IPS-NIHi11 (cell line): Measurements from ENCODE around the gene RUNX3.
"Not testable (repeated sequence)": the region's sequence is repeated elsewhere in the genome, so short reads cannot be mapped to it uniquely, and the experiment has no call there.

ENCODE experiments used
- DNase-seq: peaks from one replicate; pipeline ENCODE4 v3.0.0; 2012; ENCODE audit warnings: mixed read lengths, low spot score

The RUNX3 gene

DNA sequence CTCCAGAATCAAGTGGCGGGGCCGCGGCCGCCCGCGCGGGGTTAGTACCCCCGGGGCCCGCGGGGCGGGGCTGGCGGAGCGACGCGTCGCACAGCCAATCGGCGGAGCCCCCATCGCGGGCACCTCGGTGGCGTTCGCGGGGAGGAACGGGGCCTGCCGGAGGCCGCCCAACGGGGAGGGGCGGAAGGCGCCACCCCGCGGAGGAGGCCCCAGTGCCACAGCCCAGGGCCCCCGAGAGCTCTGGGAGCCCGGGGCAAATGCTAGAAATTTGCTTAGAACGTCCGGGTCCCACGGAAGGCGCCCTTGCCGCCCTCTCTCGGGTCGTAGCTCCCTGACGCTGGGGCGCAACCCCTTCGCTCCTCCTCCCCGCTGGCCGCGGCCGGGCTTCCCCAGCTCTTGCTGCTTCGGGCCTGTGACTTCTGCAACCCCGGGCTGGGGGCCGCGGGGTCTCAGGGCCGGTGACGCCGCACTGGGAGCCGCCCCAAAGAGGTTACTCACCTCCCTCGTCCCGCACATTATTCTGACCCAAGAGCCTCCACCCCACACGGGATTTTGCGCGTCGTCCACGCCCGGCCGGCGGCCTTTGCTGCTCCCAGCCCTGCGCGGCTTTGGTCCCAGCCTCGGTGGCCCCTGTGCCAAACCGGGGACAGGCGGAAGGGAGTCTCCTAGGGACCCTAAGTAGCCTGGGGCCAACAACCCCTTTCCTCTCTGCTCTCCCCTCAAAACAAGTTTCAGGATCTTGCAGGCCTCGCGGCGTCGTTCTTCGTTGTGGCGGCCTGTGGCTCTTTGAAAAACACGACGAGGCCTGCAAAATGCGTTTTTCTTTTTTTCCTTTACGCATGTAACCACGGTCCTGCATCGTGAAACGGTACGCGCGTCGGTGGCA, at the start of gene RUNX3:
Gene RUNX3 (minus strand): TSS at position 17 of the 886 bp plus-strand sequence. CDS start 408 bp downstream, outside the sequence.
- peak; percentile 88 for DNase-seq

DNA sequence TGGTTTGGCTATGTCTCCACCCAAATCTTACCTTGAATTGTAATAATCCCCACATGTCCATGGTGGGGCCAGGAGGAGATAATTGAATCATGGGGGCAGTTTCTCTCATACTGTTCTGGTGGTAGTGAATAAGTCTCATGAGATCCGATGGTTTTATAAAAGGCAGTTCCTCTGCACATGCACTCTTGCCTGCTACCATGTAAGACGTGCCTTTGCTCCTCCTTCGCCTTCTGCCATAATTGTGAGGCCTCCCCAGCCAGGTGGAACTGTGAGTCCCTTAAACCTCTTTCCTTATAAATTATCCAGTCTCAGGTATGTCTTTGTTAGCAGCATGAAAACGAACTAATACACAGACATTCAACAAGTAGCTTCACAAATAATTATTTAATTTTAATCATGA, 49.2 kb upstream of the RUNX3 start:
- not testable (repeated sequence) for DNase-seq

DNA sequence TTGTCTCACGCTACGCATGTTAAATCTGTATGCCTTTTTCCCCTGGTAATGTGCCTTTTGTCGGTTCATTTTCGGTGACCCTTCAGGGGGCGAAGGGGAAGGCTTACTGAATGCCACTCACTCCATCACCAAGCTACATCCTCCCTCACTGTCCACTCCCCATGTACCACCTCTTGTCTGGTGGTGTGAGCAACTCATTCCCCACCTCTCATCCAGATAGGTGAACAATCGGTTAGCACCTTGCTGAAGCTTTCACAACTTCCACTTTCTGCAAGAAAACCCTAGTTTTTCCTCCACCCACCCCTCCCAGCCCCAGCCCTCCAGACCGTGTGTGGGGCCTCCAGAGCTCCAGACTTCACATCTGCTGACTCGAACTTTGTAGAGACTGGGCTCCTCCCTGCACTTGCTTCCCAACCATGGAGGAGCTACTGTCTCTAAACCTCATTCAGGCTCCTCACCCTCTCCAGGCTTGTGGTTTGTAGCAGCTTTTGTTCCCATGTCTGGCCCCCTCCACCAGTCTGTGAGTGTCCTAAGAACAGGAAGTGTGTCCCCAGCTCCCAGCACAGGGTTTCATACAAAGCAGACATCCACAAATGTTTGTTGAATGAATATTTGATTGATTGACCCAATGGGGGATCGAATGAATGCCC, 48.4 kb upstream of the RUNX3 start:
- DNase-seq: no peak

DNA sequence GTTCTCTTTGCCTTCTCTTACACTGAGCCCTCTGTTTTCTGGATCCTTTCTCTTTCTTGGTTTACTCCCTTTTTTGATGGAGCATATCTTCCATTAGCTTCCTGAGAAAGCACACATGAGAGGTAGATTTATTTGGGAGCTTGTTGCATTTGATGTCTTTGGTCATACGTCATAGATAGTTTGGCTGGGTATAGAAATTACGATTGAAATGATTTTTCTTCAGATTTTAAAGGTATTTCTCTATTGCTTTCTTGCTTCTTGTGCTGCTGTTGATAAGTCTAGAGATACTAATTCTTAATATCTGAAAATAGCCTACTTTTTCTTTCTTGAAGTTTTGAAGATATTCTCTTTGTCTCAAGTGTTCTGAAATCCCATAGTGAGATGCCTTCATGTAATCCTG, 45.3 kb upstream of the RUNX3 start:
- no peak for DNase-seq

GRCh38 chr1:24973315-24973714, 43.2 kb upstream of the RUNX3 start:
- no peak for DNase-seq

- DNase-seq: no peak
Measured at GRCh38 chr1:24972915-24973242, 42.8 kb upstream of the RUNX3 start.

GRCh38 chr1:24972221-24972914, 42.3 kb upstream of the RUNX3 start:
- DNase-seq: no peak

DNA sequence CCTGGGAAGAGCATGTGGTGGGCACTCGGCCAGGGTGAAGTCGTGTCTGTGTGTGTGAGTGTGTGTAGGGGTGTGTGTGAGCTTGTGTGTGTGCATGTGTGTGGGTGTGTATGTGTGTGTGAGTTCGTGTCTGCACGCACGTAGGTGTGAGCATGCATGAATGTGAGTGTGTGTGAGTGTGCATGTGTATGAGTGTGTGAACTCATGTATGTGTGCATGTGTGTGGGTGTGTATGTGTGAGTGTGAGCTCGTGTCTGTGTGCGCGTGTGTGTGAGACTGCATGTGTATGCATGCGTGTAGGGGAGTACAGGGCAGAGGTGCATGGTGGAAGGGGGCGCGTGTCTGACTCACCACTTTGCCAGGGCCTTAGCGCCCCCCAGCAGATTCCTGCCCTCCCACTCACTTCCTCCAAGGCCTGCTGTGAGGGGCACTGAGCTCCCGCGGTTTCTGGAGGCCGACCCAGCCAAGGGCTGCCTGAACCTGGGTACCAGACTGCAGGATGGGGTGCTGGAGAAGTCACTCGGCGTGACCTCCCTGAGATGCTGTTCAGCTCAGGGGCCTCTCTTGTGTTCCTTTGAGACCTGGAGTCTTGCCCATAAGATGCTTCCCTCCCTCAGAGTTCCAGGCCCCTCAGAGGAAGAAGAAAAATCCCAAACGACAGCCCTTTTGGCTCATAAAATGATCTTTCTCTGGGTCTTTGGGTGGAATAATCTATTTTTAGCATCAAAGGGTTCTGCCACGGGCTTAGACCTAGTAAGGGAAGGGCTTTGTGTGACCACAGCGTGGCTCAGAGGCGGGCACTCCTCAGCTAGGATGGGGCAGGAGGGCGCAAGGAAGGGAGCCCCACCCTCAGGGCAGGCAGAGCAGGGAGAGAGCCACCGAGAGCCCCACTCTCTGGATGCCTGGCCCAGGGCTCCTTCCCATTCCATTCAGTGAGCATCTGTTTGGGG, 41.1 kb upstream of the RUNX3 start:
- no peak for DNase-seq

DNA sequence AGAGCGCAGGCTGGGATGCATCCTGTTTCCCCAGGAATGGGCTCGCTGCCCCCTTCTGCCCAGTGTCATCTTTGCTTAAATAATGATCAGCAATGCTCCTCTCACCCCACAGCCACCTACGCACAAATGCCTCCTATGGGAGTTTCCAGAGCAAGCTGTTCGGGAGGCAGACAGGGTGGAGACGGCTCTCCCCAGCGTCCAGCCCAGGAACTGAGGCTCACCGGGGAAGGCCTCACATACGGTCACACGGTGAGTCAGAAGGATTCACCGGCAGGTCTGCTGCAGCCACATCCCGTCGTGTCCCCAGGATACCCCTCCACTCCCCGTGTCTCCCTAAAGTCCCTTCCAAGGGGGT, 40.3 kb upstream of the RUNX3 start:
- DNase-seq: peak; percentile 53

DNA sequence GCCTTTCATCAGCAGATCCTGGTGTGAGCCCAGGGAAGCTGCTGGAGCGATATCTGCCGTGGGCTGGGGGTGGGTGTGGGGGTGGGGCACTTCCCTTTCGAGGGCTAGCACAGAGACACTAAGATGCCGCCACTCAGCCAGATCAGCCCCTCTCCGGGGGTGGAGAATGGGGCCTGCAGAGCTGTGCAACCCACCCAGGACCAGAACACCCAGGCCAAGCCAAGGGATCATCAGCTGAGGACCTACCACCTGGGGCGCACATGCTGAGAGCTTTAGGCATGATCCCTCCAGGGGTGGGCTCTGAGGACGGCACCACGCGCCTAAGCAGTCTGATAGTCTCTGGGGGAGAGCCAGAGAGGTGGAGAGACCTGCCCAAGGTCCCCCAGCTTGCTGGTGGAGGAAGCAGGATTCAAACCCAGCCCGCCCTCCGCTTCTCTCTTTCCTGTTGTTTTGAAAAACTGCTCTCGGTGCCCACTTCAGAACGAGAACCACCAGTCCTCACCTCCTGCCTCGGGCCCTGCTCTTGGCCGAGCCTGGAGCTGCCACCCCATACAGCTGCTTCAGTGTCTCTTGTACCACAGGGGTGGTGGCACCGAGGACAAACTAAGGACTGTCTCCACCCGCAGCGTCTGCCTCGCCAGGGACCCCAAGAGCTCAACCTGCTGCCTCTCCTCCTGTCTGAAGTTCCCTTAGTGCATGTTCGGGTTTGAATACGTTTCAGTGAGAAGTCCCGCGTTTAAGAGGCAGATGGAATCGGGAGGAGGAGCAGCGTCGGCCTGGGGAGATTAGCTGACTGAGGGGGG, 39.7 kb upstream of the RUNX3 start:
- no peak for DNase-seq

- DNase-seq: peak; percentile 41
Measured at GRCh38 chr1:24968941-24969585, 39.0 kb upstream of the RUNX3 start.

DNA sequence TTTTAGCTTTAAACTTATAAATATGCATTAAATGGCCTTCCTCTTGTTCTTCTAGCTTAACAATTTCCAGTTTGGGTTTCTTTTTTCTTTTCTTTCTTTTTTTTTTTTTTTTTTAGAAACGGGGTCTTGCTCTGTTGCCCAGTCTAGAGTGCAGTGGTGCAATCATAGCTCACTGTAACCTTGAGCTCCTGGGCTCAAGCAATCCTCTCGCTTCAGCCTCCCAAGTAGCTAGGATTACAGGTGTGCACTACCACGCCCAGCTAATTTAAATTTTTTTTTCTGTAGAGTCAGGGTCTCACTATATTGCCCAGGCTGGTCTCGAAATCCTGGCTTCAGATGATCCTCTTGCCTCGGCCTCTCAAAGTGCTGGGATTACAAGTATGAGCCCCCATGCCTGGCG, 37.9 kb upstream of the RUNX3 start:
- no peak for DNase-seq

- no peak for DNase-seq
Measured at GRCh38 chr1:24967555-24967954, 37.5 kb upstream of the RUNX3 start.

DNA sequence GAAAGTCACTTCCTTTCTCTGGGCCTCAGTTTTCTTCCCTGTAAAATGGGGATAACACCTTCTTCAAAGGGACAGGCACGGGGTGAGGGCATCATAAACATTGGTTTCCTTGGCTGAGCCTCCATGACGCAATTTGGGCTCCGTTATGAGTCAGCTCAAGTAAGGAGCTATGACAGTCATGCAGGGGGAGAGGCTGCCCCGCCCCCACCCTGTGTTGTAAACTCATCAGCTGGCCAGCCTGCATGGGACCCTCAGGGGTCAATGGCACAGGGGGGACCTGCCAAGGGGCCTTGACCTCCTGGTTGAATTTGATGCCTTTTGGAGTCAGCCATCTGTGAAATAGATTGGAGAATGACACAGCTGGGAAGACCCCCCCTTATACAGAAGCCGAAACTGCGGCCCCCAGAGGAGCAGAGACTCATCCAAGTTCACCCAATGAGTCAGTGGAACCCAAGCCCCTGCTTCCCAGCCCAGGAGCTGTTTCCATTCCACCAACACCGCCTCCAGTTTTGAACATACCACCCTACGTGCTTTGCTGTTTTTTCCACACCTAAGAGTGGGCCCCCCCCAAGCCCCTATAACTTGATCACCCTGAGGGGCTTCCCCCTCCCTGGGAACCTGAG, 36.8 kb upstream of the RUNX3 start:
- no peak for DNase-seq

DNA sequence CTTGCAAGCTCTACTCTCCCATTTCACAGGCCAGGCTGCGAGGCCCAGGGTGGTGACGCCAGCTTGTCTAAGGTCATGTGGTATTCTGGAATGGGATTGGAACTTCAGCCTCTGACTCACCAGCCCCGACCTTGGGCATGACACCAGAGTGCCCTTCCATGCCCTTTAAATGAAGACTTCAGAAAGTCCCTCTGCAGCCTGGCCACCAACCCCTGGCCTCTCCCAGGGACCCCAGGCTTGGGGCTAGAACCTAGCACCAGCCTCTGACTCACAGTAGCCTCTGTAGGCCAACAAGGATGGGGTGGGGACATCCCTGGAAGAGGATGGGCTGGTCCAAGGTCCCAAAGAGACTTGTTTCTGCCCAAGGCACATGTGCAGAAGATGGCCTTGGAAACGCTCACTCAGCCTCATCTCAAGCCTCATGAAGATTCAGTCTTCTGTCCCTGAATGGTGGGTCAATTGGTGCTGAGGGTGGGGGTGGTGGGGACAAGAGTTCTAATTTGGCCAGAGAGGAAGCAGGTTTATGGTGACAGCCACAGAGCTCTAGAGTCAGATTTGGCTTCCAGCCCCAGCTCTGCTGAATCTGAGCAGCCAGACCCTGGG, 36.1 kb upstream of the RUNX3 start:
- DNase-seq: no peak

DNA sequence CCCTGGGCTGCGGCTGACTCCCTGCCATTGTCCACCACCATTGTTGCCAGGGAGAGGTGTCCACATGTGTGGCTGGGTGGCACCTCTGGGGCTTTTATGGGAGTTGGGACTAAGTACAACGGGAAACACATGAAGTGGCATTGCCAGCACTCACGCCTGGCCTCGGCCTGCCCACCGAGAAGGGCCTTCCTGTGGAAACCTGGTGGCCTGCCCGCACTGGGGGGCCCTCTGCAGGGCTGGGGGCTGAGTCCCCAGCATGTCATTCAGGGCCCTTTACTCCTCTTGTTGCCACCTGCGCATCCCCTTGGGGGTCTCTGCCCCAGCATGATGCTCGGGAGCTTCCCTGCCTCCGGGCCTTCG, 35.5 kb upstream of the RUNX3 start:
- DNase-seq: no peak

DNA sequence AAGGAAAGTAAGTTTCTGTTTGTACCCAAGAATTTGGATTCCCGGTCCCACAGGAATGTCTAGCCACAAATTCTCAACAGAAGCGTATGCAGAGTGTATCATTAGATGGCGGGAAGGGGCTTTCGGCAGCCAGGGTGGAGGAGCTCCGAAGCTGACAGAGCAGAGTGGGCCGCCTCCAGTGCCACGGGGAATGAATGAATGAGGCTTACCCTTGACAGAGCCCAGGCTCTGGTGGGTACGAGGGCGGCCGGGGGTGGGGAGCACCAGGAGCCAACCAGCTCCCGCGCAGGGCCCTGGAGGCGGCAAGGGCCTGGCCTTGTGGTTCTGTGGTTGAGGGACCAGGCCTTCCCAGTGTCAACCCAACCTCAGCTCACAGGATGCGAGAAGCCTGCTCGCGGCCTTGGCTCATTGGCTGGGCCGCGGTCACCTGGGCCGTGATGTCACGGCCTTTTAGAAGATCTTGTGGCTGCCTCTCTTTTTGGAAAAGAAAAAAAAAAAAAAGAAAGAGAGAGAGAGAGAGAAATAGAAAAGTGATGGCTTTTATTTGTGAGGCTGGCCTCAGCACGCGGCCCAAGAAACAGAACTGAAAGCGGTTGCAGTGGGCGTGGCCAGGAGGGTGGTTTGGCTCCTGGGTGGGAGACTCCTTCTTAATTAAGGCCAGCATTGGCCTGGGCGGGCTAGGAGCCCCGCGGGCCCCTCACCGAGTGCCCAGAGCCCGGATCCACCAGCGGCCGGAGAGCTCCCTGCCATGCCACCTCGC, 34.9 kb upstream of the RUNX3 start:
- no peak for DNase-seq

GRCh38 chr1:24963943-24964693, 34.0 kb upstream of the RUNX3 start:
- no peak for DNase-seq
